DOHH2 (cell line): Measurements from ENCODE around the gene ERCC8.

ENCODE experiments used
- EZH2phosphoT487 ChIP-seq: fragments of 200-600 bp; sonication (generic); IDR thresholded peaks from 2 replicates; pipeline ENCODE4 v1.6.1; 2017; ENCODE audit warnings: borderline replicate concordance, mild to moderate bottlenecking, antibody characterized with exemption, low read length, moderate library complexity, mixed read lengths
- TF ChIP-seq, protein P1 (sequence below): fragments of 200-600 bp; sonication (generic); IDR thresholded peaks from one replicate; pipeline ENCODE4 v1.5.1; 2014; ENCODE audit warnings: antibody characterized with exemption, mild to moderate bottlenecking, low read depth, low read length; ENCODE audit not compliant: poor library complexity, severe bottlenecking

GRCh38 chr5:60993875-60994571, 49.2 kb upstream of the ERCC8 start:
- TF ChIP-seq, protein P1, sequence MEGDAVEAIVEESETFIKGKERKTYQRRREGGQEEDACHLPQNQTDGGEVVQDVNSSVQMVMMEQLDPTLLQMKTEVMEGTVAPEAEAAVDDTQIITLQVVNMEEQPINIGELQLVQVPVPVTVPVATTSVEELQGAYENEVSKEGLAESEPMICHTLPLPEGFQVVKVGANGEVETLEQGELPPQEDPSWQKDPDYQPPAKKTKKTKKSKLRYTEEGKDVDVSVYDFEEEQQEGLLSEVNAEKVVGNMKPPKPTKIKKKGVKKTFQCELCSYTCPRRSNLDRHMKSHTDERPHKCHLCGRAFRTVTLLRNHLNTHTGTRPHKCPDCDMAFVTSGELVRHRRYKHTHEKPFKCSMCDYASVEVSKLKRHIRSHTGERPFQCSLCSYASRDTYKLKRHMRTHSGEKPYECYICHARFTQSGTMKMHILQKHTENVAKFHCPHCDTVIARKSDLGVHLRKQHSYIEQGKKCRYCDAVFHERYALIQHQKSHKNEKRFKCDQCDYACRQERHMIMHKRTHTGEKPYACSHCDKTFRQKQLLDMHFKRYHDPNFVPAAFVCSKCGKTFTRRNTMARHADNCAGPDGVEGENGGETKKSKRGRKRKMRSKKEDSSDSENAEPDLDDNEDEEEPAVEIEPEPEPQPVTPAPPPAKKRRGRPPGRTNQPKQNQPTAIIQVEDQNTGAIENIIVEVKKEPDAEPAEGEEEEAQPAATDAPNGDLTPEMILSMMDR: no peak
- no peak for TF ChIP-seq EZH2phosphoT487
